ENCODE measurements around the gene COL4A4.
"Not testable (repeated sequence)": the region's sequence is repeated elsewhere in the genome, so short reads cannot be mapped to it uniquely, and the experiment has no call there.

COL4A4 gene

DNA sequence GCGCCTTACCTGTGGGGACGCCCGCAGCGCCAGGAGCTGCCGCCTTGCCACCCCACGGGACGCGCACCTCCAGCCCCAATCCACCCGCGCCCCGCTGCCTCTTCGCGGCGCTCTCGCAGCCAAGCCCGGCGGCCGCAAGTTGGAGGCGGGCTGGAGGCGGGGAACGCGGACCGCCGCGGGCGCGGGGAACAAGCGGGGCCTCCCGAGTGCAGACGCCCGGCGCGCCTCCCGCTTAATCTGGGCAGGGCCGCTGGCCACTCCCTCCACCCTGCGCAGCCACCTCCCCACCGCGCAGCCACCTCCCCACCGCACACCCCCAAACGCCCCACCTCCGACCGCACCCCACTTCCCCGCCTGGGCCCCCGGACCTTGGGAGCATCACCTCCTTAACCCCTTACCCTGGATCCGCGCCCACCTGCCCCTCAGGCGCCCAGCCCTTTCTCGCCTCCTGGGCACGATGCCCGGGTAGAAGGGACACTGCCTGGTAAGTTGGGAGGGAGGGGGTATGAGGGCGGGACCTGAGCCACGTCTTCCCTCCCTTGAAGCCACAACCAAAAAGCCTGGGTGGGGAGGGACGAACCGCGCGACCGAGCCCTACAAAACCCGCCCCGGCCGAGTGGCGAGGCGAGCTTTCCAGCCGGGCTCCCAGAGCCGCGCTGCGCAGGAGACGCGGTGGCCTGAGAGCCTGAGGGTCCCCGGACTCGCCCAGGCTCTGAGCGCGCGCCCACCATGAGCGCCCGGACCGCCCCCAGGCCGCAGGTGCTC, at the start of gene COL4A4, which contains the start of gene COL4A3:
TSS of gene COL4A4 (minus strand) at position 208 of the 765 bp plus-strand sequence. CDS start 16,722 bp downstream, outside the sequence.
TSS of gene COL4A3 (plus strand) at position 627 of the 765 bp plus-strand sequence. CDS start at position 730, 103 bp downstream.
- DNase-seq: peak; percentile 68

DNA sequence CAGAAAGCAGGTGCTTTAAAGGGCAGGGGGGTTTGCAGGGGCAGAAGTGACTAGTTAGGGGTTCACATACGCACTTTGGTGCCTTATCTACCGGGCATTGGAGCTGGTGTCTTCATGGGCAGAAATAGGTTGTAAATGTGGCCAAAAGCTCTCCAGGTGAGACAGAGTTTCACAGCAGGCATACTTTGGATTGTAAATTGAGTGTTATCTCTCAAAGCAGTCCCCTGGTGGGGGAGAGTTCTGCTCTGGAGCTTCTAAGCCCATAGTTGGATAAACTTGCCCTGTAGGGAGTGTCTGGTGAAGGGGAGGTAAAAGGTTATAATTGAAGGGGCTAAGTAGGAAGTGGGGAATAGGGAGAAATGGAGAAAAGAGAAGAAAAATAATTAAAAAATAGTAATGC, 43.6 kb upstream of the COL4A4 start:
- no peak for DNase-seq

DNA sequence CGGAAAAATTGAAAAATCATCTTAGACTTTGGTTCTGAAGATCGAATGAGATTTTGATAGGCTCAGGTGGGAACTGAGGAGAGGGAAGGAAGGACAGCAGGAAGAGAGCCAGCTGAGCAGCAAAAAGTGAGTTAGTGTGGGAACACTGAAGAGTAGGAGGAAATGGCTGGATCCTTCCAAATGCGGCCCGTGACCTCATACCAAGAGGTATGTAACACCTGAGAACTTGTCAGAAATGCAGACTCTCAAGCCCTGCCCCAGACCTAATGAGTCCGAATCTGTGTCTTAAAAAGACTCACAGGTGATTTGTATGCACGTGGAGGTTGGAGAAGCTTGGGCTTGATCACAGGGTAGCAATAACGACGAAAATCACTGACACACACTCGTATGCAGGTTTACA, 42.4 kb upstream of the COL4A4 start:
- DNase-seq: no peak

DNA sequence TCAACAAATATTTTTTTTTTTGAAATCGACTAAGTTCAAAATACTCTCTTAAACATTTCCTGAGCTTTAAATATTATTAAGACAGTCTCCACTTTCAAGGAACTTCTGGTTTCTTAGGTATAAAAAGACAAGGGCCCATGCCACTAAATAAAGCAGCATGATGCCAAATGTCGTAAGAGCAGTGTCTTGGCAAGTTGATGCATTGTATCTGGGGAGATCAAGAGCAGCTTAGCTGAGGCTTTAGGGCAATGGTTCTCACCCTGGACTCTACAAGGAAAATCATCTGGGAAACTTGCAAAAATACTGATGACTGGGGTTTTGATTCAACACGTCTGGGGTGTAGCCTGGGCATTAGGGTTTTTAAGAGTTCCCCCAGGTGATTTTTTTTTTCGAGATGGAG, 41.7 kb upstream of the COL4A4 start:
- DNase-seq: no peak

DNA sequence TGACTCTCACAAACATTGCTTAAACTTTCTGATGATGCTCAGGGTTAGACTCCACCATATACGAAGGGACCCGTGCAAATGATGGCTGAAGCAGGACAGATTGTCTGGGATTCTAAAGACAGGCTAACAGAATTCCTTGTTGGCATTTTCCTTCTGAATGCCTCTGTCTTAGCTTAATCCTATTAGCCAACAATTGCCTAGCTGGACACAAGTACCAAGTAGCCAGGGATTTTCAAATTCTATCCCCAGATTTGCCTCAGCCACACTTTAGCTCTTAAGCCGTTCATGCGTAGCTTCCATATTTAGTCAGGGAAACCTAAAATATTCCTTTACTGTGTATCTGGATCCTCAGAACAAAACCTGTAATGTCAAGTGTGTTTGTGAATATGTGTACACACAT, 40.4 kb upstream of the COL4A4 start:
- DNase-seq: no peak

DNA sequence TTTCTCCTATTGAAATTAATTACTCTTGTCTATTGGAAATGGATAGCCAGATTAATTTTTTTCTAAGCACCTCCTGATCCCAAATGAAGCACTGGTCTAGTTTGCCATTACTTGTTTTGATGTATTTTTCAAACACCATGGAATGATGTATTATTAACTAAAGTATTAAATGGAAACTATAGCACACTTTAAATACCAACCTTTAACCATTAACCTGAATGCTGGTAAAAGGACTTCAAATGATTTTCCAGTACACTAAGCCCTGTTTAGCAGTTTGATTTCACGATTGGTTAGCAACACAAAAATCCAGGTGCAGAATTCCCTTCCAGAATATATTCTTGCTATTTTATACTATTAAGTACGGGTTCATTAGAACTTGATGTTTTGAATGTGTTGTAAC, 37.8 kb upstream of the COL4A4 start:
- DNase-seq: no peak

DNA sequence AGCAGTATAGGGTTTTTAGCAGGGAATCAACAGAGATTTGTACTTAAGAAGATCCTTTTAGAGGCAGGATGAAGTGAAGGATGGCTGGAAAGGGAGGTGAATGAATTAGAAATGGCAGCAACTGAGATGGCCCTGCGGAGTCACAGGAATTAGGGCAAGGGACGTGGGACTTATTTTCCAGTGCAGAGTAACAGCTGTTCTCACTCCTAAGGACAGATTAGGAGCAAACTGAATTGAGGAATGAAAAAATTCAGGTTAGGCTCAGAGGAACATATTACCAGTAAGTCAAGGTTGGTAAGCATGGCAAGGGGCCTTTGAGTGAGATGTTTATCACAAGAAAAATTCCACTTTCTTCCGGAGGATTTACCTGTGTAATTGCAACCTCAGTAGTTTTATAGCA, 34.9 kb upstream of the COL4A4 start:
- no peak for DNase-seq

DNA sequence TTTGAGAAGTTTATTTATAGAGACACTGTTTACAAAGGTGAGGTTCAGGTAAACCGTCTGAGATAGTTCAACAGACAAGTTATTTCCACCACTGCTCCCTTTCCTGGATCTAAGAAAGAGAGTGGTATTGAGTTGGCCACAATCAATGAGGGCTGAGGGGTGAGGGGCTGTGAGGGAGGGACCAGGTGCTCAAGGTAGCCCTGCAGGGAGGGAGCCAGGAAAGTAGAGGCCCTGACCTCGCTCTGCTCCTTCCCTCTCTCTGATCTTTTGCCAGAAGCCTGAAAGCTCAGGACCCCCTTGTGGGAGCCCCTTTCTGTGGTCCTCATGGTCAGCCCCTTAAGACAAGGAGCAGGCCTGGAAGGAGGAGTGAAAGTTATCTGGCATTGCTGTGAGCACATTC, 30.2 kb upstream of the COL4A4 start:
- no peak for DNase-seq

DNA sequence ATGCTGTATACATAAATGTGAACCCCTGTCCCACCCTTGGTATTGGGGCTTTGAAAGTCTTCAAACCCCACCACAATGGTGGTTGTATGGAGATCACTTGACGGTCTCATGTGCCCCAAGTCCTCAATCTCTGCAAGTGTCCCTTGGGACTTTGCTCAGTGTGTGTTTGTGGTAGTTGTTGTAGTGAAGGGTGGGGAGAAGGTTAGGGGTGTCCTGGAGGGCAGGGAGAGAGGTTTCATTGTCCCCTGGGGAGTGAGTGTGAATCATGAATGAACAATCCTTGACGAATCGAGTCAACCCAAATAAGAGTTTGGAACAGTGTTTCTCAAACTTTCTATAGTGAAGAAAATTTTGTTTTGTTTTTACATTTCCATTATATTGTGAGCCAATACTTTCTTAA, 28.5 kb upstream of the COL4A4 start:
- no peak for DNase-seq

DNA sequence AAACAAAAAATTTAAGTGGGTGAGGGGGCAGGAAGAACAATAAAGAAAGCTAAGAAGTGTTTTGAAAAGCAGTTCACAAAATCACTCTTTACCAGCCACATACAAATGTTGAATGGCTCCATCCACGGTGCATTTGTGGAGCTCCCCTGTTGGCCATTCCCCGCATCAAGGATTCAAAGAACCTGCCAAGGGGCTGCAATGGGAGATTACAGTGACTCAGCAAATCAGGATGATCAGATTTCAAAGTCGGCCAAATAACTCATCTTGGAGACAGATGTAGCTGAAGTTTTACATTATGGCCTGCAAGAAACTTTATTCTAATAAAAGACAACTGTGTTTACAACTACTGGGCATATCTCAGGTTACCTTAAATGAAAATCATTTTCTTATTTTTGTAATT, 27.4 kb upstream of the COL4A4 start:
- DNase-seq: peak; percentile 14

DNA sequence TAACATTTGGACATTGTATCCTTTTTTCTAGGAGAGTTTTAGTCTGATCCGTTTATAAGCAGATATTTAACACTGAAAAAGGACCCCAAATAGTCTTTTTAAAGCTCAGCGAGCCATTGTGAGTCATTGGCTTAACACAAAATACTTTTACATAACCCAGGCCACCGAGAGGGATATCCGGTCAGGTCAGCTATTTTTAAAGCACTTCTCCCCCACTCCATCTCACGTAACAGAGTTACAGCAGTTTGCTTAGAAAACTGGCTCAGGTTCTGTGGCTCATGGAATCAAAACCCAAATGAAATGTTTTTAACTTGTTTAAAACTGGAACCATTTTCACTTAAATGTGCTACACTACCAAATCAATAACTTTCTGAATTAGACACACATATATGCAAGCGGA, 24.3 kb upstream of the COL4A4 start:
- DNase-seq: no peak

DNA sequence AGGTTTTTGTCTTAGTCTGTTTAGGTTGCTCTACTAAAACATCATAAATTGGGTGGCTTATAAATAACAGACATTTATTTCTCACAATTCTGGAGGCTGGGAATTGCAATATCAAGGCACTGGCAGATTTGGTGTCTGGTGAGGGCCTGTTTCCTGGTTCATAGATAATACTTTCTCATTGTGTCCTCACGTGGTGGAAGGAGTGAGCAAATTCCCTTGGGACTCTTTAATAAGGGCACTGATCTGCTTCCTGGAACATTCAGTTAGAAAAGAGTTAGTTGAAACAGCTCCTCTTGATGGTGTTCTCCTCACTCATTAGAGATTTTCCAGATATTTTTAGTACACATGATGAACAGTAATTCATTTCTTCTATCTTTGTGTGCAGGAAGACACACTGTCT, 22.7 kb upstream of the COL4A4 start:
- no peak for DNase-seq

DNA sequence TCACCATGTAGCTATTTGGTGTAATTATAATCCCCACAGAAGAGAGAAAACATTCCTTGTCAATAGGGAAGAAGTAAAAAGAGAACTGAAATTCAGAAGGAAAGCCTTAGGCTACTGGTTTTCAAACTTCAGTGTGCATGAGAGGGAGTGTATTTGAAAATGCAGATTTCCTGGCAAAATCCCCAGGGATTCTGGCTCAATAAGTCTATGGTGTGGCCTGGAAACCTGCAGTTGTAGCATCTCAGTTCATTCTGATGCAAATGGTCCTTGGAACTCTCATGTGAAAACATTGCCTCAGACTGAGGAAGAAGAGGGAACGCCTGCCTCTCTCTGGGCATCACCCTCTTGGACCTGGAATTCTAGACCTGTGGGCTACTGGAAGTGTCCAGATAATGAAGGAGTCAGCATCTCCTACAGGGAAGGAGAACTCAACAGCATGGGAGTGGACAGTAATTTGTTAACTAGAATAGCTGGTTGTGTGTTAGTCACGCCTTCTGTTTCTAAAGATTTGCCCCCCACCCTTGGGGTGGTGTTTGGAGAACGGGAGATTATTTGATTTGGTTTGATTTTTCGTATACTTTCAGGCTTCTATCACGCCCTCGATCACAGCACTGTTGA, 21.7 kb upstream of the COL4A4 start:
- no peak for DNase-seq

DNA sequence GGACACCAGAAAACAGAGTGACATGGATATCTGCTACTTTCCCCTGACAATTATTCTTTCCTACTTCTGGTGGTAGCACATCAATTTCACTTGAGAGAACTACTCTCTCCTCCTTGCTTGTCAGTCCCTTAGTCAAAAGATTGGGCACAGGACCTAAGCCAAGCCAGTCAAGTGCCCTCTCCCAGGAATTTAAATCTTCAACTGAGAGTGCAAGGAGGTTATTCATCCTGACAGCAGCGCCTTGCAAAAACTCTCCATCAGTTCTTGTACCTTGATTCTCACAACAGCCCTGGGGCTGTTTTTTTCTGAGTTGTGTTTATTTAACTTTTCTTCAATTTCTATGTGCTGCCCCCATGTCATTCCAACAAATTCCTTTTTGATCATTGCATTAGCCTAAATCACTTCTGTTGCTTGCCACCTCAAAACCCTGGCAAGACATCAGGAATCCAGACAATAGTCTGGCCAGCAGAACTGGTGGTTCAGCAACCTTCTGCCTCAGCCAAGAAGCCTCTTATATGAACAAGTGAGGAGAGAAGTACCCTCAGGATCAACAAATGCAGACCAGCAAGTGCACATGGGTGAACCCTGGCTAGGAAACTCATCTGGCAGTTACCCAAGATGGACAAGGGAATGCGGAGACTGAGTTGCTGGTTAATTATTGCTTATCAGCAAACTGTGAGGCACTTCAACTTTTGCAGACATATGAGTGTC, 19.8 kb upstream of the COL4A4 start:
- no peak for DNase-seq

DNA sequence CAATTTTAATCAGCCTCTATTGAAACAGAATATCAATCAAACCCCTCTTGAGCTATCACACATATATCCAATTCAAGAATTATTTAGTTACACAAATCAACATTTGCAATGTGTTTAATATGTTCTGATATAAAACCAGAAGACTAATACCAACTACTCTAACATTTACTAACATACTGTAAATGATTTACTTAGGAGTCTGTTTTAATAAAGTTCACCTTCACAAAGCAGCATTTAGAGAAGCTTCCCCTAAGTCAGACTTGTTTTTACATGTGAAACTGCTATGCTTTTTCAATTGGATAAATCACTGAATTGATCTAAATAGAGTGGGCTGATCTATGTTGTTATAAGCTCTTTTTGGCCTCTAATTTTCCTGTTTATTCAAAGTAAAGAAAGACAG, 18.8 kb upstream of the COL4A4 start:
- DNase-seq: no peak

DNA sequence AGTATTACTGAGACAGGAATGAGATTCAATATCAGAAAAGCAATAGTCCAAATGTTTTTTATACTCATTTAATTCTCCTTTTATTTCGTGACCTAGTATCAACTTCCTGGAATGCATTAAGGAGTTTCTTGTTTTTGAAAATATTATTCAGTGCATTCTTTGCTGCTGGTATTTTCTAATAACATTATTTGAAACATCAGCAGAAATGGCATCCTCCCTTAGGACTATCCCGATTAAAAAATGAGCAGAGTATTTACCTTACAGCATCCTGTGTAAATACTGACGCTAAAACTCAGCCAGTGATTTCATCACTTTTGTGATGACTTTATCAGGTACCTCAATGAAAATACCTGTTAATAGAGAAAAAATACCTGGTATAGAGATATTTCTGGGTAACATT, 16.8 kb upstream of the COL4A4 start:
- DNase-seq: no peak

DNA sequence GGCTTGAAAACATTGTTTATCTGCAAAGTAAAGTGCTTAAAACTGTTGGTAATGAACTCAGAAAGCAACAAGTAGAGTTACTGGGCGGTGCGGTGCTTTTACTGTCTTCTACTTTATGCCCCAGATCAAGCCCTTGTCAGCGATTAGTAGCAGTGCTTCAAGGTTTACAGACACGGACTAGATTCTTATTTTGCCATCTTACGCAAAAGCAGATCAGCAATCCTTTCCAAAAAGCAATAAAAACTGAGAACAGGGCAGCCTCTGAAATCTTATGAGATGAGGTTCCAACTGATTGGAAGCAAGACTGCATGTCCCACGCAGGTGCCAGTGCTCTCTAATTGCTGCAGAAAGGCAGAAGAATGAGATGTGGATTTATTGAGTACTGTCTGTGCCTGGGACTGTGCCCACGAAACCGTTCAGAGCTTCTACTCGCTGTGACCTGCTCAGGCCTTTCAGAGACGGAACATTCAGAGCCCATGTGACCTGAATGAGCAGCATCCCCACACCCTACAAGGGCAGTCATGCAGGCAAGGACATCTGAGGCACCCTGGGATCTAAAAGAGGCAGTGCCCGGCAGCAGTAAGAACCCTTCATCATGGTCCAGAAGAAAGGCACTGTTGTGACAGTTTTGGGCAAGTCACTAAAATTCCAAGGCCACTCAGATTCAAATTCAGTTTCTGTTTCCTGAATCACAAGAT, 16.1 kb upstream of the COL4A4 start:
- DNase-seq: no peak

DNA sequence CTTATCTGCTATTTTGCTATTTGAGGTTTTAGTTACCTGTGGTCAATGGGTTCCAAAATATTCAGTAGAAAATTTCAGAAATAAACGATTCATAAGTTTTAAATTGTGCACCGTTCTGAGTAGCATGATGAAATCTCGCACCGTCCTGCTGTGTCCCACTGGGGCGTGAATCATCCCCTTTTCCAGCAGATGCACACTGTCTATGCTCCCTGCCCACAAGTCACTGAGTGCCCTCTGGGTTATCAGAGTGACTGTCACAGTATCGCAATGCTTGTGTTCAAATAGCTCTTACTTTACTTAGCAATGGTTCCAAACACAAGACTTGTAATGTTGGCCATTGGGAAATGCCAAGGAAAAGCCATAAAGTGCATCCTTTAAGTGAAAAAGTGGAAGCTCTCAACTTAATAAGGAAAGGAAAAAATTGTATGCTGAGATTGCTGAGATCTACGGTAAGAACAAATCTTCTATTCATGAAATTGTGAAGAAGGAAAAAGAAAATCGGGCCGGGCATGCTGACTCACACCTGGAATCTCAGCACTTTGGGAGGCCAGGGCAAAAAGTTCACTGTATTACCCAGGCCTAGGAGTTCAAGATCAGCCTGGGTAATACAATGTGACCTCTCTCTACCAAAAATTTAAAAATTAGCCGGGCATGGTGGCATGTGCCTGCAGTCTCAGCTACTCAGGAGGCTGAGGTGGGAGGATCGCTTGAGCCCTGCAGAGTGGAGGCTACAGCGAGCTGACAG, 13.8 kb upstream of the COL4A4 start:
- no peak for DNase-seq

DNA sequence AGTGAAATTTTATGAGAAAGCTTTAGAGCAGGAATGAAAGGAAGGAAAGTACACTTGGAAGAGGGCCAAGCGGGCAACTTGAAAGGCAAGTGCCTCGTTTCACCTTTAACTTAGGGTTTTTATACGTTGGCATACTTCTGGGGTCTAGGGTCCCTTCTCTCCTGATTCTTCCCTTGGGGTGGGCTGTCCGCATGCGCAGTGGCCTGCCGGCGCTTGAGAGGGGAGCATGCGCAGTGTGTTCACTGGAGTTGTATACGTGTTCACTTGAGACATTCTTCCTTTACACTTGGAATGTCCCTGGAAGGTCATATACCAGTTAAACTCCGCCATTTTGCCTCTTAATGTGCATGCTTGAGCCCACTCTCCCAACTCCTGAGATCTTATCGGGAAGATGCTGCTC, 7.8 kb upstream of the COL4A4 start:
- not testable (repeated sequence) for DNase-seq

DNA sequence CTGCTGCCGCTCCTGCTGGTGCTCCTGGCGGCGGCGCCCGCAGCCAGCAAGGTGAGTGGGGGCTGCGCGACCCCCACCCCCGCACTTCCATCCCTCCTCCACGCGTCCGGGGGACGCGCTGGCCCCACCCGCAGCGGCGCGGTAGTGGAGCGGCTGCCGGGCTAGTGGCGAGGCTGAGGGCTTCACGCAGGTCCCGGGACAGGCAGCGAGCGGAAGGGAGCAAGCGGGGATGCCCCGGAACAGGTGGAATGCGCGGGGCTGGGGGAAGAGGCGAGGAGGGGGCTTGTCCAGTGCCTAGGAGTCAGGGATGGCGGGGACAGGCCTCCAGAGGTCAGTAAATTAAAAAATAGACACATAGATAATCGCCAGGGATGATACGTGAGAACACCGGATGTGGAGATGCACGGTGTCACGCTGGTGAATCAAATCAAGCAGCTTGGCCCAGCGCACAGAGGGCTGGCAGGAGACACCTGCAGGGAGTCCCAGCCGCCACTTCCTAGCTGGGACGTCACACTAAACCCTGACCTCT, 822 bp upstream of the COL4A4 start:
- DNase-seq: peak; percentile 44

DNA sequence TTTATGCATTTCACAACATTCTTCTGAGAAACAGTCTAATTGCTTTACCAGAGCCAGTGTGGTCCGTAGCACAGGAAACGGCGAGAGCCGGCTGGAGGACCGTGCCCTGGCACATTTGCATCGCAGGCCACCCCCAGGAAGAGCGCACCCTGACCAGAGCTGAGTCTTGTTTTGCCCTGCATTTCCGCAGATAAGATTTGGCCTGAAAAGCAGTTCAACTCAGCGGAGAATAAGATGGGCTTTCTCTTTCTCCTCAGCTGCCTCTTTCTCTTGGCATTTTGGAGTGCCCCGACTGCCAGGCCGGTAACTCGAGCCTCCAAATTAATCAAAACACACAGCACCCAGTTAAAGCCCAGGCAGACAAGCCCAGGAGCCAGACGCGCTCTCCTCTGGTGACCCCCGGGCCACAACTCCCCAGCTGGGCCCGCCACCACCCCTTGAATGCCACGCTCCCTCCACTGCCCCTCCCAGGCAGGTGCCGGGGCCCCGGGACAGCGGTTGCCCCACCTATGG, 464 bp downstream of the COL4A4 start:
- DNase-seq: peak; percentile 13

DNA sequence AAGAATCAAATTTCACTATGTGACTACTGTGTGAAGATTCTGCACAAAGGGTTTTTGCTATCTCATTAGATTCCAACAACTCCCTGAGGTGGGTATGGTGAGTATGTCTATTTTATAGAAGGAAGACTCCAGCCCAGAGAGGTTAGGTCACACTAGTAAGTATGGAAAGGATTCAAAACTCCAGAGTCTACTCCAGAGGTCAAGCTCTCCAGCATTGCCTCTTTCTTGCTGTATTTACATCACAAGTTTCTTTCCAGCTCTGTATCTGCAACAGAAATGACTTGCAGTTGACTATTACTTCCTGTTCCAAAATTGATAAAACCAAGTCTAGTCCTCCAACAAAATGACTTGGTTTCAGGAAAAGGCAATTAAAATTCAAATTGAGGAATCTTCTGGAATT, 2.1 kb downstream of the COL4A4 start:
- DNase-seq: no peak

All from NCI-H510A treated with DMSO at 0.1 percent for 48 hours (cell line).